DND-41 (cell line): ENCODE measurements around the gene MICAL2.
A peak's percentile ranks its signal among the peaks of the same experiment; 100 is the strongest.

Experiments
- ATAC-seq: fragments of 200-7000 bp; cut with Tn5 transposase; 3 replicates; pipeline ENCODE4 v1.9.1; 2021; ENCODE audit warnings: low read depth; ENCODE audit not compliant: insufficient read depth
- DNase-seq: peaks from one replicate; pipeline ENCODE4 v3.0.0-alpha.2; 2020
- H2AFZ ChIP-seq: 2 replicates; pipeline ENCODE4 v1.6.0; 2012; ENCODE audit warnings: low read depth, low read length
- H3K27ac ChIP-seq: 2 replicates; pipeline ENCODE4 v1.5.1; 2012; ENCODE audit warnings: low read length, inconsistent platforms
- H3K27me3 ChIP-seq: fragments of 200-600 bp; sonication (generic); 2 replicates; pipeline ENCODE4 v1.6.0; 2012; ENCODE audit warnings: low read length, mild to moderate bottlenecking, inconsistent platforms; ENCODE audit not compliant: insufficient read depth, poor library complexity
- H3K36me3 ChIP-seq: 2 replicates; pipeline ENCODE4 v1.5.1; 2012; ENCODE audit warnings: low read length, inconsistent platforms; ENCODE audit not compliant: insufficient read depth
- H3K4me1 ChIP-seq: 2 replicates; pipeline ENCODE4 v1.5.1; 2012; ENCODE audit warnings: mild to moderate bottlenecking, low read length; ENCODE audit not compliant: insufficient read depth
- H3K4me2 ChIP-seq: 2 replicates; pipeline ENCODE4 v1.6.0; 2012; ENCODE audit warnings: mild to moderate bottlenecking, moderate library complexity, low read length, inconsistent platforms; ENCODE audit not compliant: insufficient read depth
- H3K4me3 ChIP-seq, 2 experiments: fragments of 200-600 bp in 1 of 2; shearing (Covaris generic) in 1 of 2; 2 replicates each; pipeline ENCODE4 v1.5.1; 2012 to 2016; ENCODE audit warnings: inconsistent platforms in 2 of 2, low read length in 2 of 2, mild to moderate bottlenecking in 2 of 2, low read depth in 1 of 2, moderate library complexity in 1 of 2
- H3K79me2 ChIP-seq: 2 replicates; pipeline ENCODE4 v1.6.0; 2012; ENCODE audit warnings: low read length, inconsistent platforms; ENCODE audit not compliant: insufficient read depth
- H3K9ac ChIP-seq: 2 replicates; pipeline ENCODE4 v1.6.0; 2012; ENCODE audit warnings: low read depth, mild to moderate bottlenecking, inconsistent platforms, low read length, moderate library complexity
- H3K9me3 ChIP-seq: 2 replicates; pipeline ENCODE4 v1.5.1; 2012; ENCODE audit warnings: low read length, moderate library complexity, mild to moderate bottlenecking, inconsistent platforms; ENCODE audit not compliant: insufficient read depth, severe bottlenecking
- H4K20me1 ChIP-seq: 2 replicates; pipeline ENCODE4 v1.6.0; 2012; ENCODE audit warnings: low read length; ENCODE audit not compliant: insufficient read depth
- EZH2 ChIP-seq: IDR thresholded peaks from 3 replicates; pipeline ENCODE4 v1.6.1; 2012; ENCODE audit warnings: borderline replicate concordance, low read depth, mild to moderate bottlenecking, moderate library complexity, low read length, inconsistent platforms; ENCODE audit not compliant: severe bottlenecking
- TF ChIP-seq, protein P1 (sequence below): IDR thresholded peaks from 2 replicates; pipeline ENCODE4 v1.5.1; 2012; ENCODE audit warnings: borderline replicate concordance, low read length, moderate library complexity, mild to moderate bottlenecking; ENCODE audit not compliant: poor library complexity, severe bottlenecking; ENCODE audit errors: extremely low read depth

MICAL2 gene

DNA sequence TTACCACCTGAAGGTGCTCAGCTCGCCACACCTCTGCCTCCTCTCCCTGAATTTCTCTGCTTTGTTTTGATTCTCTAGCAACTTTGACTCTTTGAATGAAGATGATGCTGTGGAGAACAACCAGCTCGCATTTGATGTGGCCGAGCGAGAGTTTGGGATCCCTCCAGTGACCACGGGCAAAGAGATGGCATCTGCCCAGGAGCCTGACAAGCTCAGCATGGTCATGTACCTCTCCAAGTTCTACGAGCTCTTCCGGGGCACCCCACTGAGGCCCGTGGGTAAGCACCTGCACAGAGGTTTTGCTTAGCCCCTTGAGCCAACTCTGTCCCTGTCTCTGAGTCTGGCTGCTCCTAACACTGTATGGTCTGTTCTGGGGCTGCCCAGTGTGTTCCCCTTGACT lies 115.7 kb downstream of the MICAL2 start:
- no peaks in the 10 kb centered on the region for H3K9me3 ChIP-seq
- peak overlapping the region; percentile 4 for H3K27ac ChIP-seq
- DNase-seq, result no peak
- peaks cover 36% of the 10 kb centered on the region for H3K4me1 ChIP-seq
- no peak overlapping the region for H3K4me3 ChIP-seq
- no peak overlapping the region for H3K4me2 ChIP-seq
- no peak overlapping the region for H2AFZ ChIP-seq
- no peaks in the 10 kb centered on the region for H4K20me1 ChIP-seq
- no peak for ATAC-seq
- no peak overlapping the region for H3K9ac ChIP-seq
- no peaks in the 10 kb centered on the region for H3K79me2 ChIP-seq
- no peaks in the 10 kb centered on the region for H3K36me3 ChIP-seq
- TF ChIP-seq EZH2, result no peak
- TF ChIP-seq, protein P1, sequence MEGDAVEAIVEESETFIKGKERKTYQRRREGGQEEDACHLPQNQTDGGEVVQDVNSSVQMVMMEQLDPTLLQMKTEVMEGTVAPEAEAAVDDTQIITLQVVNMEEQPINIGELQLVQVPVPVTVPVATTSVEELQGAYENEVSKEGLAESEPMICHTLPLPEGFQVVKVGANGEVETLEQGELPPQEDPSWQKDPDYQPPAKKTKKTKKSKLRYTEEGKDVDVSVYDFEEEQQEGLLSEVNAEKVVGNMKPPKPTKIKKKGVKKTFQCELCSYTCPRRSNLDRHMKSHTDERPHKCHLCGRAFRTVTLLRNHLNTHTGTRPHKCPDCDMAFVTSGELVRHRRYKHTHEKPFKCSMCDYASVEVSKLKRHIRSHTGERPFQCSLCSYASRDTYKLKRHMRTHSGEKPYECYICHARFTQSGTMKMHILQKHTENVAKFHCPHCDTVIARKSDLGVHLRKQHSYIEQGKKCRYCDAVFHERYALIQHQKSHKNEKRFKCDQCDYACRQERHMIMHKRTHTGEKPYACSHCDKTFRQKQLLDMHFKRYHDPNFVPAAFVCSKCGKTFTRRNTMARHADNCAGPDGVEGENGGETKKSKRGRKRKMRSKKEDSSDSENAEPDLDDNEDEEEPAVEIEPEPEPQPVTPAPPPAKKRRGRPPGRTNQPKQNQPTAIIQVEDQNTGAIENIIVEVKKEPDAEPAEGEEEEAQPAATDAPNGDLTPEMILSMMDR, result no peak
- no peaks in the 10 kb centered on the region for H3K27me3 ChIP-seq

DNA sequence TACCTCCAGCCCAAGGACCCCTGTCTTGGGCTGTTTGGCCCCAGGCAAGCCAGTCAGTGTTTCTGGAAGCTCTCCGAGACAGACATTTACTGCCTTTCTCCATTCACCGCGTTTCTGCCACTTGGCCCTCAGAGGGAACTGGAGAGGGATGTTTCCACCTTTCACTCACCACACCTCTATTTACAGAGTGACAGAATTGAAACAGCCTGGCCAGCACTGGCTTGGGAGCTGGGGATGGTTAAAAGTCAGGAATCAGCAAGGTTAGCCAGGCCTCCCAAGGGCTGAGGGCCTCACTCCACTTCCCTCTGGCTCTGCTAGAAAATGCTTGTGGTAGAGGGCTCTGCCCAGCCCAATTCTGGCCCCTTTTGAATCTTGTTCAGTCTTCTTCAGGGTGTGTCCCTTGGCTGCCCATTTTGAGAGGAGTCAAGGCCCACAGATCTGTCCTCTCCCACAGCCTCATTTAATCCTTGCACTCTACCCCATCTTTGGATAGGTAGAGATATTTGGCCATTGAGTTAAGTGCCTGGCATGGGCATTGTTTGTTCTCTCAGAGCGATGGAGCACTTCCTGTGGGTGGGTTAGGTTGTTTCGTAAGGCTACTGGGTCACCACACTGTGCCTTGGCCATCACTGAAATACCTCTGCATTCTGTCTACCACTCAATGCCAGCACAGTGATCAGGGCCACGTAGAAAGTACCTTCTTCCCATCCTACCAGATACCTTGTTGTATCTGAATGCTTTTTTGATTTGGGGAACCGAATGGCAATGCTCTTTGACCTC lies 119.2 kb downstream of the MICAL2 start:
- DNase-seq, result no peak
- H3K27me3 ChIP-seq, result no peaks in the 10 kb centered on the region
- no peak overlapping the region for H2AFZ ChIP-seq
- no peak for ATAC-seq
- H3K4me1 ChIP-seq, result peaks cover 8% of the 10 kb centered on the region
- TF ChIP-seq EZH2, result no peak
- TF ChIP-seq, protein P1, result no peak
- H4K20me1 ChIP-seq, result no peaks in the 10 kb centered on the region
- H3K4me3 ChIP-seq, result no peak overlapping the region
- H3K27ac ChIP-seq, result no peak overlapping the region
- no peak overlapping the region for H3K4me2 ChIP-seq
- H3K9me3 ChIP-seq, result no peaks in the 10 kb centered on the region
- H3K36me3 ChIP-seq, result no peaks in the 10 kb centered on the region
- no peaks in the 10 kb centered on the region for H3K79me2 ChIP-seq
- H3K9ac ChIP-seq, result no peak overlapping the region

DNA sequence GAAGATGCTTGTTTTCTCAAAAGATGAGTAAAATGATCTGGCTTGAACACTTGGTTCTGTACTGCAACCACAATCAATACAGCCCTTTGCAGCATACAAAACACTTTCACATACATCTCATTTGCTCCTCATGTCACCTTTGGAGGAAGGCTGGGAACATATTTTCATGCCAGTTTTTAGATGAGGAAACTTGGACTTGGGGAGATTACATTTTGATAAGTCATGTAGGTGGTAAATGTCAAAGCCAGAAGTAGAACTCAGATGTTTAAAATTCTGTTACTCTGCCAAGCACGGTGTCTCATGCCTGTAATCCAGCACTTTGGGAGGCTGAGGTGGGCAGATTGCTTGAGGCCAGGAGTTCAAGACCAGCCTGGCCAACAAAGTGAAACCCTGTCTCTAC lies 121.8 kb downstream of the MICAL2 start:
- no peak overlapping the region for H2AFZ ChIP-seq
- no peak overlapping the region for H3K4me2 ChIP-seq
- peaks cover 15% of the 10 kb centered on the region for H3K4me1 ChIP-seq
- no peaks in the 10 kb centered on the region for H3K36me3 ChIP-seq
- no peak overlapping the region for H3K27ac ChIP-seq
- H3K79me2 ChIP-seq, result no peaks in the 10 kb centered on the region
- no peaks in the 10 kb centered on the region for H4K20me1 ChIP-seq
- DNase-seq (no peak), ATAC-seq (no peak)
- H3K9ac ChIP-seq, result no peak overlapping the region
- no peaks in the 10 kb centered on the region for H3K27me3 ChIP-seq
- H3K4me3 ChIP-seq, result no peak overlapping the region
- H3K9me3 ChIP-seq, result no peaks in the 10 kb centered on the region
- no peak for TF ChIP-seq EZH2
- TF ChIP-seq, protein P1, result no peak
